Measurements from ENCODE around the gene ASIC2. TPM values are rescaled to one million over a fixed set of nuclear protein-coding genes. Genes with fewer than 3 reads are reported as not detected.
"Not testable (repeated sequence)": the region's sequence is repeated elsewhere in the genome, so short reads cannot be mapped to it uniquely, and the experiment has no call there.

The ASIC2 gene
- total RNA-seq, 5 donors from 2014 or later (not counting 1 experiment from before 2014, with no cell fraction given): not detected

GRCh38 chr17:32985050-32985756, 307.9 kb downstream of the ASIC2 start:
- no CpG with 5 or more reads among the region's 4 CpGs for WGBS (ENCODE audit: insufficient coverage)
- no peaks in the 10 kb centered on the region for H3K4me1 ChIP-seq (ENCODE audit: control insufficient read depth in 1 of 2, extremely low read depth in 1 of 2, insufficient read depth in 2 of 2, low read length in 2 of 2)
- H3K36me3 Mint-ChIP-seq: no peaks in the 10 kb centered on the region

GRCh38 chr17:32981611-32982010, 311.5 kb downstream of the ASIC2 start:
- H3K4me3 ChIP-seq (ENCODE audit: control insufficient read depth in 1 of 2, extremely low read depth in 1 of 2, low read length in 1 of 2); H3K27me3 ChIP-seq (replicated peaks in 1 of 2; ENCODE audit: control insufficient read depth in 2 of 2, extremely low read depth in 1 of 2, insufficient read depth in 2 of 2, low read length in 1 of 2); ATAC-seq (replicated peaks in 1 of 4); H3K9me3 Mint-ChIP-seq; H3K9me3 ChIP-seq; H3K4me3 Mint-ChIP-seq; H3K27ac Mint-ChIP-seq; H3K4me1 Mint-ChIP-seq; CTCF ChIA-PET; H3K4me1 ChIP-seq (ENCODE audit: control insufficient read depth in 1 of 2, extremely low read depth in 1 of 2, insufficient read depth in 2 of 2, low read length in 2 of 2); DNase-seq; H3K36me3 Mint-ChIP-seq; POLR2A ChIA-PET; H3K36me3 ChIP-seq (ENCODE audit: control insufficient read depth in 2 of 2, extremely low read depth in 1 of 2, insufficient read depth in 1 of 2, low read length in 1 of 2); H3K27ac ChIP-seq (ENCODE audit: low read length): not testable (repeated sequence)
- peaks cover 15 to 36% of the 10 kb centered on the region in 2 donors for H3K27me3 Mint-ChIP-seq
- 93% methylated on average over 3 of the region's 3 CpGs for WGBS (ENCODE audit: insufficient coverage)

More at GRCh38 chr17:32985050-32985756, 307.9 kb downstream of the ASIC2 start:
- Mint-ChIP-seq H3K4me3 (no peak overlapping the region), H3K4me1 (no peaks in the 10 kb centered on the region), H3K27me3 (peaks cover 13 to 28% of the 10 kb centered on the region in 2 donors), H3K27ac (no peak overlapping the region), H3K9me3 (peaks cover 13 to 23% (median 23%) of the 10 kb centered on the region in 3 donors)
- ATAC-seq (replicated peaks in 1 of 4): no peak
- Histone ChIP-seq H3K9me3 (no peaks in the 10 kb centered on the region), H3K4me3 (ENCODE audit: control insufficient read depth in 1 of 2, extremely low read depth in 1 of 2, low read length in 1 of 2) (no peak overlapping the region), H3K27me3 (replicated peaks in 1 of 2; ENCODE audit: control insufficient read depth in 2 of 2, extremely low read depth in 1 of 2, insufficient read depth in 2 of 2, low read length in 1 of 2) (peaks cover 0 to 10% of the 10 kb centered on the region in 2 experiments), H3K27ac (ENCODE audit: low read length) (no peak overlapping the region), H3K36me3 (ENCODE audit: control insufficient read depth in 2 of 2, extremely low read depth in 1 of 2, insufficient read depth in 1 of 2, low read length in 1 of 2) (no peaks in the 10 kb centered on the region)
- ChIA-PET CTCF (no interaction called here), POLR2A (no interaction called here)
- DNase-seq: no peak

GRCh38 chr17:32980230-32980629, 312.9 kb downstream of the ASIC2 start:
- ChIA-PET CTCF (no interaction called here), POLR2A (no interaction called here)
- WGBS (ENCODE audit: insufficient coverage): no CpG with 5 or more reads among the region's 2 CpGs

GRCh38 chr17:32976605-32977004, 316.5 kb downstream of the ASIC2 start:
- H3K27me3 Mint-ChIP-seq: peaks cover 5 to 18% of the 10 kb centered on the region in 2 donors
- POLR2A ChIA-PET: no interaction called here
- Histone ChIP-seq H3K4me3 (ENCODE audit: control insufficient read depth in 1 of 2, extremely low read depth in 1 of 2, low read length in 1 of 2) (no peak overlapping the region), H3K27ac (ENCODE audit: low read length) (no peak overlapping the region), H3K4me1 (ENCODE audit: control insufficient read depth in 1 of 2, extremely low read depth in 1 of 2, insufficient read depth in 2 of 2, low read length in 2 of 2) (no peaks in the 10 kb centered on the region), H3K27me3 (replicated peaks in 1 of 2; ENCODE audit: control insufficient read depth in 2 of 2, extremely low read depth in 1 of 2, insufficient read depth in 2 of 2, low read length in 1 of 2) (peaks cover 0 to 5% of the 10 kb centered on the region in 2 experiments), H3K9me3 (no peaks in the 10 kb centered on the region), H3K36me3 (ENCODE audit: control insufficient read depth in 2 of 2, extremely low read depth in 1 of 2, insufficient read depth in 1 of 2, low read length in 1 of 2) (no peaks in the 10 kb centered on the region)
- H3K36me3 Mint-ChIP-seq: no peaks in the 10 kb centered on the region
- ATAC-seq (replicated peaks in 1 of 4) (no peak), DNase-seq (no peak)
- no peak overlapping the region for H3K4me3 Mint-ChIP-seq
- H3K4me1 Mint-ChIP-seq: no peaks in the 10 kb centered on the region
- WGBS (ENCODE audit: insufficient coverage): 60% methylated on average over 1 of the region's 1 CpG
- H3K27ac Mint-ChIP-seq: no peak overlapping the region
- CTCF ChIA-PET: interaction anchor here in 1 of 2 donors (0.7 kb wide), 1 partner anchor 26 kb away, joined by 4 read pairs; no protein-coding TSS in a partner anchor
- H3K9me3 Mint-ChIP-seq: no peaks in the 10 kb centered on the region

More at GRCh38 chr17:32980230-32980629, 312.9 kb downstream of the ASIC2 start:
- Mint-ChIP-seq H3K4me1 (no peaks in the 10 kb centered on the region), H3K36me3 (no peaks in the 10 kb centered on the region), H3K4me3 (no peak overlapping the region), H3K9me3 (peaks cover 5 to 10% (median 9%) of the 10 kb centered on the region in 3 donors), H3K27me3 (peaks cover 15 to 36% of the 10 kb centered on the region in 2 donors), H3K27ac (no peak overlapping the region)
- Histone ChIP-seq H3K4me3 (ENCODE audit: control insufficient read depth in 1 of 2, extremely low read depth in 1 of 2, low read length in 1 of 2) (no peak overlapping the region), H3K36me3 (ENCODE audit: control insufficient read depth in 2 of 2, extremely low read depth in 1 of 2, insufficient read depth in 1 of 2, low read length in 1 of 2) (no peaks in the 10 kb centered on the region), H3K27me3 (replicated peaks in 1 of 2; ENCODE audit: control insufficient read depth in 2 of 2, extremely low read depth in 1 of 2, insufficient read depth in 2 of 2, low read length in 1 of 2) (peaks cover 0 to 10% of the 10 kb centered on the region in 2 experiments), H3K9me3 (no peaks in the 10 kb centered on the region), H3K27ac (ENCODE audit: low read length) (no peak overlapping the region), H3K4me1 (ENCODE audit: control insufficient read depth in 1 of 2, extremely low read depth in 1 of 2, insufficient read depth in 2 of 2, low read length in 2 of 2) (no peaks in the 10 kb centered on the region)
- ATAC-seq (replicated peaks in 1 of 4): no peak
- no peak for DNase-seq

GRCh38 chr17:32976131-32976530, 317.0 kb downstream of the ASIC2 start:
- CTCF ChIA-PET: interaction anchor here in 1 of 2 donors (0.7 kb wide), 1 partner anchor 26 kb away, joined by 4 read pairs; no protein-coding TSS in a partner anchor
- Histone ChIP-seq H3K36me3 (ENCODE audit: control insufficient read depth in 2 of 2, extremely low read depth in 1 of 2, insufficient read depth in 1 of 2, low read length in 1 of 2) (no peaks in the 10 kb centered on the region), H3K27ac (ENCODE audit: low read length) (no peak overlapping the region), H3K9me3 (no peaks in the 10 kb centered on the region), H3K4me3 (ENCODE audit: control insufficient read depth in 1 of 2, extremely low read depth in 1 of 2, low read length in 1 of 2) (no peak overlapping the region), H3K27me3 (replicated peaks in 1 of 2; ENCODE audit: control insufficient read depth in 2 of 2, extremely low read depth in 1 of 2, insufficient read depth in 2 of 2, low read length in 1 of 2) (peaks cover 0 to under 1% of the 10 kb centered on the region in 2 experiments), H3K4me1 (ENCODE audit: control insufficient read depth in 1 of 2, extremely low read depth in 1 of 2, insufficient read depth in 2 of 2, low read length in 2 of 2) (no peaks in the 10 kb centered on the region)
- H3K27ac Mint-ChIP-seq: no peak overlapping the region
- no peak for DNase-seq
- no peak for ATAC-seq (replicated peaks in 1 of 4)
- no peaks in the 10 kb centered on the region for H3K36me3 Mint-ChIP-seq
- 80% methylated on average over 1 of the region's 4 CpGs for WGBS (ENCODE audit: insufficient coverage)
- H3K9me3 Mint-ChIP-seq: no peaks in the 10 kb centered on the region
- peaks cover 0 to 3% (median 0%) of the 10 kb centered on the region in 3 donors for H3K4me1 Mint-ChIP-seq
- no peak overlapping the region for H3K4me3 Mint-ChIP-seq
- peaks cover 5 to 18% of the 10 kb centered on the region in 2 donors for H3K27me3 Mint-ChIP-seq
- POLR2A ChIA-PET: no interaction called here

GRCh38 chr17:32971171-32971570, 321.9 kb downstream of the ASIC2 start:
- Mint-ChIP-seq H3K27ac (no peak overlapping the region), H3K36me3 (no peaks in the 10 kb centered on the region), H3K4me1 (peaks cover 0 to 7% (median 0%) of the 10 kb centered on the region in 3 donors), H3K27me3 (peaks cover 2 to 9% of the 10 kb centered on the region in 2 donors), H3K9me3 (no peaks in the 10 kb centered on the region), H3K4me3 (no peak overlapping the region)
- no peaks in the 10 kb centered on the region for H3K4me1 ChIP-seq (ENCODE audit: control insufficient read depth in 1 of 2, extremely low read depth in 1 of 2, insufficient read depth in 2 of 2, low read length in 2 of 2)
- peak in 2 of 4 experiments; percentile 16 to 33 for ATAC-seq (replicated peaks in 1 of 4)
- POLR2A ChIA-PET: no interaction called here
- CTCF ChIA-PET: no interaction called here
- no peak overlapping the region for H3K27ac ChIP-seq (ENCODE audit: low read length)
- no peak for DNase-seq
- H3K36me3 ChIP-seq (ENCODE audit: control insufficient read depth in 2 of 2, extremely low read depth in 1 of 2, insufficient read depth in 1 of 2, low read length in 1 of 2): no peaks in the 10 kb centered on the region
- no peak overlapping the region for H3K4me3 ChIP-seq (ENCODE audit: control insufficient read depth in 1 of 2, extremely low read depth in 1 of 2, low read length in 1 of 2)
- 0% methylated on average over 1 of the region's 1 CpG for WGBS (ENCODE audit: insufficient coverage)
- no peaks in the 10 kb centered on the region for H3K27me3 ChIP-seq (replicated peaks in 1 of 2; ENCODE audit: control insufficient read depth in 2 of 2, extremely low read depth in 1 of 2, insufficient read depth in 2 of 2, low read length in 1 of 2)
- H3K9me3 ChIP-seq: no peaks in the 10 kb centered on the region

All from T-cell (primary cell).